ENCODE data around the gene C1orf232. TPM values are rescaled to one million over a fixed set of nuclear protein-coding genes. Genes with fewer than 3 reads are reported as not detected.

C1orf232 gene
- total RNA-seq, 1 experiment from 2014 or later, result not detected

DNA sequence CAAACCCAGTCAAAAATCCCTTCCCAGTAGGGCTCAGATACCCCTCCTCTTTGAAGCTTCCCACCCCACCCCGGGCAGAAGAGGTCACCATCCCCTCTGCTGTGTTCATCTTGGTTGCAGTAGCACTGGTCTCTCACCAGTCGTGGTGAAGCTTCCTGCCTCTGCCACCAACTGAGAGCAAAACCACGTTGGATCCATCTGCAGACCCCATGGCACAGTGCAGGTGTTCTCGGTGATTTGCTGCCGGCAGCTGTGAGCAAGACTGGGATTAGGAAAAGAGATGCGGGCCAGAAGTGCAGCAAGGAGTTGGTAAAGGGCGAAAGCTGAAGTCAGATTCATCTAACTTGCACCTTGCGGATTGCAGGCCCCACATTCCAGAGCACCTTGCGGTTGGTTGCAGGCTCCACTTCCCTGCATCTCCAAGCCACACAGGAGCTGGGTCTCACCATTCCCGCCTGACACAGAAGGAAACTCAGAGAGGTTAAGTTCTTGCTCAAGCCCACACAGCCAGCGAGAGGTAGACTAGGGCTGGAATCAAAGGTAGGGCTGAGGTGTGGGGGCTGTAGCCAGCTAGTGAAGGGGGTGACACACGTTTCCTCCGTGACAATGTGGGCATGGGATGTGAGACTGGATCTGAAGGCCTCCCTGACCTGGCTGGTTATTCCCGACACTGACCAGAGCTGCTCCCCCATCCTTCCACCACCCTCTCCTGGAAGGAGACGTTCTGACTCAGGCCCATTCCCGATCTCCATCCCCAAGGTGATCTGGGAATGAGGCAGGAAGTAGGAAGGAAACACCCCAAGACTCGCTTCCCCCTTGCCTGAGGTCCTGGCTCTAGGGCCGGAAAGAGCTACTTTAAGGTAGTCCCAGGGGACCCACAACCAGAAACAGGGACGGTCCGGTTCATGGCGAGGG is 13.1 kb downstream of the C1orf232 start:
- Histone ChIP-seq H2AFZ (ENCODE audit: low read length) (no peak overlapping the region), H3K56ac (ENCODE audit: insufficient read length, low read depth, low read length) (no peak overlapping the region), H3K9me3 (ENCODE audit: control insufficient read depth, low read depth, low read length) (no peaks in the 10 kb centered on the region), H3K14ac (ENCODE audit: insufficient read depth, low read length) (no peak overlapping the region), H3K23ac (ENCODE audit: insufficient read length, low read depth, low read length) (no peak overlapping the region), H3K18ac (ENCODE audit: insufficient read length, low read depth, low read length) (no peak overlapping the region), H3K4me2 (ENCODE audit: insufficient read depth, insufficient read length, low read length) (peak overlapping the region; percentile 56), H3K9ac (ENCODE audit: extremely low read depth, insufficient read length, low read length) (no peak overlapping the region), H2BK12ac (ENCODE audit: insufficient read length, low read depth, low read length) (no peak overlapping the region), H3K27ac (ENCODE audit: insufficient read length, low read depth, low read length) (no peak overlapping the region), H4K91ac (ENCODE audit: insufficient read length, low read depth, low read length) (no peak overlapping the region), H3T11ph (ENCODE audit: low read length) (no peak overlapping the region), H2BK15ac (ENCODE audit: low read depth, low read length) (no peak overlapping the region), H4K20me1 (ENCODE audit: control insufficient read depth, insufficient read depth, insufficient read length) (no peaks in the 10 kb centered on the region), H3K79me2 (ENCODE audit: insufficient read depth, low read length) (no peaks in the 10 kb centered on the region), H3K23me2 (ENCODE audit: insufficient read length, low read depth, low read length, poor library complexity, severe bottlenecking) (peaks cover 13% of the 10 kb centered on the region), H4K5ac (ENCODE audit: insufficient read length, low read depth, low read length) (no peak overlapping the region), H4K8ac (replicated peaks; ENCODE audit: insufficient read length, low read depth, low read length) (no peak overlapping the region), H3K4me1 (ENCODE audit: insufficient read depth, low read length) (peaks cover 11% of the 10 kb centered on the region; the same call in 1 of the 2 replicates), H2AK5ac (ENCODE audit: insufficient read length, low read length) (no peak overlapping the region), H2BK5ac (ENCODE audit: insufficient read length, low read length) (no peak overlapping the region), H3K4ac (ENCODE audit: low read depth, low read length) (no peak overlapping the region), H2BK120ac (ENCODE audit: low read depth, low read length, poor library complexity, severe bottlenecking) (no peak overlapping the region), H2BK20ac (ENCODE audit: low read depth, low read length, poor library complexity, severe bottlenecking) (no peak overlapping the region), H3K79me1 (ENCODE audit: insufficient read depth, low read depth, low read length, poor library complexity, severe bottlenecking) (no peaks in the 10 kb centered on the region), H3K27me3 (ENCODE audit: insufficient read depth, low read length) (peaks cover 35% of the 10 kb centered on the region; the same call in 1 of the 2 replicates)
- peak overlapping the region; percentile 39 to 75 for H3K4me3 Mint-ChIP-seq
- H3K9me3 Mint-ChIP-seq, result no peaks in the 10 kb centered on the region
- no peak for DNase-seq
- H3K36me3 Mint-ChIP-seq (ENCODE audit: insufficient read depth in 1 of 3, low read depth in 3 of 3), result no peaks in the 10 kb centered on the region
- peak overlapping the region in 1 of 3 experiments; percentile 32; a peak in 1 of 7 replicates for H3K27ac Mint-ChIP-seq
- TF ChIP-seq, protein P1, sequence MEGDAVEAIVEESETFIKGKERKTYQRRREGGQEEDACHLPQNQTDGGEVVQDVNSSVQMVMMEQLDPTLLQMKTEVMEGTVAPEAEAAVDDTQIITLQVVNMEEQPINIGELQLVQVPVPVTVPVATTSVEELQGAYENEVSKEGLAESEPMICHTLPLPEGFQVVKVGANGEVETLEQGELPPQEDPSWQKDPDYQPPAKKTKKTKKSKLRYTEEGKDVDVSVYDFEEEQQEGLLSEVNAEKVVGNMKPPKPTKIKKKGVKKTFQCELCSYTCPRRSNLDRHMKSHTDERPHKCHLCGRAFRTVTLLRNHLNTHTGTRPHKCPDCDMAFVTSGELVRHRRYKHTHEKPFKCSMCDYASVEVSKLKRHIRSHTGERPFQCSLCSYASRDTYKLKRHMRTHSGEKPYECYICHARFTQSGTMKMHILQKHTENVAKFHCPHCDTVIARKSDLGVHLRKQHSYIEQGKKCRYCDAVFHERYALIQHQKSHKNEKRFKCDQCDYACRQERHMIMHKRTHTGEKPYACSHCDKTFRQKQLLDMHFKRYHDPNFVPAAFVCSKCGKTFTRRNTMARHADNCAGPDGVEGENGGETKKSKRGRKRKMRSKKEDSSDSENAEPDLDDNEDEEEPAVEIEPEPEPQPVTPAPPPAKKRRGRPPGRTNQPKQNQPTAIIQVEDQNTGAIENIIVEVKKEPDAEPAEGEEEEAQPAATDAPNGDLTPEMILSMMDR (conservative IDR thresholded peaks at IDR 0.05), result no peak
- H3K27me3 Mint-ChIP-seq (ENCODE audit: low read depth), result peaks cover 100% of the 10 kb centered on the region
- peaks cover 40 to 53% of the 10 kb centered on the region in 2 experiments for H3K4me1 Mint-ChIP-seq
- WGBS (ENCODE audit: extremely low coverage, insufficient read length, low lambda C conversion rate), result no CpG with 5 or more reads among the region's 21 CpGs

Measured in H9 (cell line).